Breast epithelium (tissue), 4 donors: Measurements from ENCODE around the gene PTPN11. TPM values are rescaled to one million over a fixed set of nuclear protein-coding genes. Genes with fewer than 3 reads are reported as not detected.

ENCODE experiments used
- DNase-seq, 2 donors: peaks; one replicate each; pipeline ENCODE4 v3.0.0-alpha.2; 2019; ENCODE audit warnings: low spot score in 2 of 2
- H3K27ac ChIP-seq, 2 donors: fragments of 200-600 bp; sonication (generic) in 1 of 2; one replicate each; pipeline ENCODE4 v1.5.1; 2016 to 2019; ENCODE audit warnings: mild to moderate bottlenecking in 1 of 2
- H3K27me3 ChIP-seq, 2 donors: fragments of 200-600 bp; sonication (generic) in 1 of 2; one replicate each; pipeline versions ENCODE4 v1.5.1 to v1.6.0; 2017 to 2019; ENCODE audit warnings: control low read depth in 1 of 2, mild to moderate bottlenecking in 1 of 2
- H3K36me3 ChIP-seq: fragments of 200-600 bp; one replicate; pipeline ENCODE4 v1.5.1; 2019
- H3K4me1 ChIP-seq, 2 donors: fragments of 200-600 bp; sonication (generic); one replicate each; pipeline ENCODE4 v1.5.1; 2016 to 2019; ENCODE audit warnings: control low read depth in 1 of 2
- H3K4me3 ChIP-seq, 3 donors: fragments of 200-600 bp; sonication (generic); 1 replicate in 2 of 3; 2 replicates in 1 of 3; pipeline ENCODE4 v1.5.1; 2016 to 2019; ENCODE audit warnings: mild to moderate bottlenecking in 3 of 3, moderate library complexity in 2 of 3
- H3K9me3 ChIP-seq, 2 donors: fragments of 200-600 bp; sonication (generic) in 1 of 2; one replicate each; pipeline ENCODE4 v1.5.1; 2016 to 2019; ENCODE audit warnings: control low read depth in 1 of 2
- CTCF ChIP-seq, 3 donors: fragments of 450-650 bp; IDR thresholded peaks; one replicate each; pipeline ENCODE4 v1.5.1; 2016 to 2017; ENCODE audit warnings: antibody characterized with exemption in 3 of 3, mild to moderate bottlenecking in 3 of 3, moderate library complexity in 3 of 3
- POLR2A ChIP-seq: fragments of 450-650 bp; IDR thresholded peaks from one replicate; pipeline ENCODE4 v1.6.1; 2016; ENCODE audit warnings: antibody characterized with exemption, mild to moderate bottlenecking, moderate library complexity
- POLR2AphosphoS5 ChIP-seq, 3 donors: sonication (generic); formaldehyde crosslinking; IDR thresholded peaks; one replicate each; pipeline ENCODE4 v1.6.1; 2017; ENCODE audit warnings: antibody characterized with exemption in 3 of 3
- intact Hi-C: fragments of 100-400 bp; cut with DNase I; formaldehyde crosslinking; loops from one replicate; pipeline ENCODE4 v1.15.1; 2023; ENCODE audit warnings: low total_unique reads
- total RNA-seq, 3 donors: library from RNA; depleted of rRNA; stranded (reverse); fragments of >200 nt; gene quantifications; one replicate each; pipeline ENCODE4 v1.1.0, GENCODE V29; 2016

PTPN11 gene
- total RNA-seq, 3 donors from 2014 or later = 73.8 to 288 (median 91.4) TPM

GRCh38 chr12:112420740-112421139, 2.0 kb downstream of the PTPN11 start:
- intact Hi-C loops = no loop called here
- Histone ChIP-seq H3K9me3 (no peaks in the 10 kb centered on the region), H3K27ac (peak overlapping the region in 1 of 2 donors; percentile 100), H3K4me3 (no peak overlapping the region), H3K36me3 (no peaks in the 10 kb centered on the region), H3K27me3 (no peaks in the 10 kb centered on the region), H3K4me1 (no peaks in the 10 kb centered on the region)
- TF ChIP-seq POLR2AphosphoS5 (IDR thresholded peaks at IDR 0.05) (no peak), POLR2A (no peak), CTCF (IDR thresholded peaks at IDR 0.05) (no peak)
- no peak for DNase-seq

- Histone ChIP-seq H3K9me3 (no peaks in the 10 kb centered on the region), H3K4me3 (no peak overlapping the region), H3K27ac (peak overlapping the region in 1 of 2 donors; percentile 56), H3K36me3 (no peaks in the 10 kb centered on the region), H3K27me3 (no peaks in the 10 kb centered on the region), H3K4me1 (no peaks in the 10 kb centered on the region)
- TF ChIP-seq CTCF (IDR thresholded peaks at IDR 0.05) (no peak), POLR2A (no peak), POLR2AphosphoS5 (IDR thresholded peaks at IDR 0.05) (no peak)
- intact Hi-C loops = no loop called here
- DNase-seq = no peak
Measured at GRCh38 chr12:112421363-112421762, 2.6 kb downstream of the PTPN11 start.

- Histone ChIP-seq H3K4me3 (no peak overlapping the region), H3K36me3 (no peaks in the 10 kb centered on the region), H3K4me1 (no peaks in the 10 kb centered on the region), H3K9me3 (no peaks in the 10 kb centered on the region), H3K27me3 (no peaks in the 10 kb centered on the region), H3K27ac (peak overlapping the region; percentile 37 to 68)
- TF ChIP-seq POLR2A (no peak), CTCF (IDR thresholded peaks at IDR 0.05) (no peak)
- intact Hi-C loops = no loop called here
- no peak for DNase-seq
Measured at GRCh38 chr12:112422531-112422930, 3.8 kb downstream of the PTPN11 start.

- intact Hi-C loops = no loop called here
- Histone ChIP-seq H3K4me1 (no peaks in the 10 kb centered on the region), H3K36me3 (no peaks in the 10 kb centered on the region), H3K27ac (no peak overlapping the region), H3K27me3 (no peaks in the 10 kb centered on the region), H3K4me3 (no peak overlapping the region), H3K9me3 (no peaks in the 10 kb centered on the region)
- DNase-seq = no peak
- no peak for TF ChIP-seq POLR2AphosphoS5 (IDR thresholded peaks at IDR 0.05)
- TF ChIP-seq POLR2A = no peak
- TF ChIP-seq CTCF (IDR thresholded peaks at IDR 0.05) = no peak
Measured at GRCh38 chr12:112424126-112424525, 5.4 kb downstream of the PTPN11 start.

- Histone ChIP-seq H3K4me1 (no peaks in the 10 kb centered on the region), H3K9me3 (no peaks in the 10 kb centered on the region), H3K36me3 (no peaks in the 10 kb centered on the region), H3K27ac (no peak overlapping the region), H3K27me3 (no peaks in the 10 kb centered on the region), H3K4me3 (no peak overlapping the region)
- intact Hi-C loops = no loop called here
- DNase-seq = no peak
- TF ChIP-seq CTCF (IDR thresholded peaks at IDR 0.05) (no peak), POLR2AphosphoS5 (IDR thresholded peaks at IDR 0.05) (no peak), POLR2A (no peak)
Measured at GRCh38 chr12:112425582-112426382, 7.0 kb downstream of the PTPN11 start.
